ENCODE data around the gene RNF149. TPM values are rescaled to one million over a fixed set of nuclear protein-coding genes. Genes with fewer than 3 reads are reported as not detected.

Gene RNF149
- total and polyA plus RNA-seq, 2 donors (not counting 1 experiment from before 2014, with no cell fraction given) = 29.4 to 49.0 TPM

DNA sequence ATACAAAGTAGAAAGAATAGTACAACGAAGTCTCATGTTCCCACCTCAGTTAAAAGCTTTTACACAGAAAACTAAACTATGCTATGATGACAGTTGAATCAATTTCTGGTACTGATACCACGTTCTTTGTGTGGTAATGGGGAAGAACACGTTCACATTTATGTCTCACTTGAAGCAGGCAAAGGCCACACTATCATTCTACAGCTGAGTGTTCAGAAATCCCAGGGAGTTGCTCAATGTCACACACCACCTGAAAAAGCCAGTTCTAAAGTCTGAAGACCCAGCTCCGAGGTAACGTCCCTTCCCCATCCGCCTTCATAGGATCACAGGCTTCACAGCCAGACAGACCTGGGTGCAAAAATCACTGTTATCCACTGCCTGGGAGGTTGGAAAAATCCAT lies 8.9 kb downstream of the RNF149 start:
- H3K4me2 ChIP-seq (ENCODE audit: extremely low read depth, insufficient read depth, low read length) = no peak overlapping the region
- H3K4me1 ChIP-seq (ENCODE audit: control insufficient read depth, extremely low read depth, insufficient read depth, low read length) = no peaks in the 10 kb centered on the region
- no peak overlapping the region for H3K9ac ChIP-seq (ENCODE audit: insufficient read depth, low read length)
- no peaks in the 10 kb centered on the region for H3K36me3 ChIP-seq (ENCODE audit: control insufficient read depth, insufficient read depth, low read length)
- TF ChIP-seq CTCF (conservative IDR thresholded peaks at IDR 0.05 in 1 of 2, IDR thresholded peaks at IDR 0.05 in 1 of 2; ENCODE audit: low read depth in 1 of 2, low read length in 2 of 2) = no peak
- no peak for TF ChIP-seq EZH2 (IDR thresholded peaks at IDR 0.05; ENCODE audit: low read length, missing control alignments)
- H3K4me3 ChIP-seq (replicated peaks in 1 of 4; ENCODE audit: control extremely low read depth in 1 of 4, insufficient read depth in 1 of 4, low read depth in 3 of 4, low read length in 4 of 4) = no peak overlapping the region
- DNase-seq (ENCODE audit: low read depth in 2 of 2) = no peak
- H3K27ac ChIP-seq (ENCODE audit: insufficient read depth, low read length) = no peak overlapping the region
- H3K79me2 ChIP-seq (ENCODE audit: control insufficient read depth, insufficient read depth, low read length) = peaks cover 77% of the 10 kb centered on the region
- H4K20me1 ChIP-seq (ENCODE audit: control insufficient read depth, extremely low read depth, insufficient read depth, low read length) = no peaks in the 10 kb centered on the region
- no peak overlapping the region for H2AFZ ChIP-seq (ENCODE audit: low read length)
- no peaks in the 10 kb centered on the region for H3K9me3 ChIP-seq (ENCODE audit: control insufficient read depth, insufficient read depth, low read depth, low read length)
- no peaks in the 10 kb centered on the region for H3K27me3 ChIP-seq (ENCODE audit: control insufficient read depth, insufficient read depth, low read length)

DNA sequence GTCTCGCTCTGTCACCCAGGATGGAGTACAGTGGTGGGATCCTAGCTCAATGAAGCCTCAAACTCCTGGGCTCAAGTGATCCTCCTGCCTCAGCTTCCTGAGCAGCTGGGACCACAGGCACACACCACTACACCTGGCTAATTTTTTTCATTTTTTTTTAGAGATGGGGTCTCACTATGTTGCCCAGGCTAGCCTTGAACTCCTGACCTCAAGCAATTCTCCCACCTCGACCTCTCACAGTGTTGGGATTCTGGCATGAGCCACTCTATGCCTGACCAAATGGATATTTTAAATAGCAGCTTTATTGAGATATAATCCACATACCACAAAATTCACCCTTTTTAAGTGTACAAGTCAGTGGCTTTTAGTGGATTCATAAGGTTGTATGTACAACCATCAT lies 11.1 kb downstream of the RNF149 start:
- no peak for DNase-seq (ENCODE audit: low read depth in 2 of 2)
- Histone ChIP-seq H3K4me1 (ENCODE audit: control insufficient read depth, extremely low read depth, insufficient read depth, low read length) (no peaks in the 10 kb centered on the region), H3K9me3 (ENCODE audit: control insufficient read depth, insufficient read depth, low read depth, low read length) (no peaks in the 10 kb centered on the region), H3K27ac (ENCODE audit: insufficient read depth, low read length) (no peak overlapping the region), H3K9ac (ENCODE audit: insufficient read depth, low read length) (no peak overlapping the region), H2AFZ (ENCODE audit: low read length) (no peak overlapping the region), H3K36me3 (ENCODE audit: control insufficient read depth, insufficient read depth, low read length) (no peaks in the 10 kb centered on the region), H3K4me3 (replicated peaks in 1 of 4; ENCODE audit: control extremely low read depth in 1 of 4, insufficient read depth in 1 of 4, low read depth in 3 of 4, low read length in 4 of 4) (no peak overlapping the region), H3K79me2 (ENCODE audit: control insufficient read depth, insufficient read depth, low read length) (peaks cover 60% of the 10 kb centered on the region), H3K4me2 (ENCODE audit: extremely low read depth, insufficient read depth, low read length) (no peak overlapping the region), H4K20me1 (ENCODE audit: control insufficient read depth, extremely low read depth, insufficient read depth, low read length) (no peaks in the 10 kb centered on the region), H3K27me3 (ENCODE audit: control insufficient read depth, insufficient read depth, low read length) (no peaks in the 10 kb centered on the region)
- TF ChIP-seq EZH2 (IDR thresholded peaks at IDR 0.05; ENCODE audit: low read length, missing control alignments) = no peak
- TF ChIP-seq CTCF (conservative IDR thresholded peaks at IDR 0.05 in 1 of 2, IDR thresholded peaks at IDR 0.05 in 1 of 2; ENCODE audit: low read depth in 1 of 2, low read length in 2 of 2) = no peak

DNA sequence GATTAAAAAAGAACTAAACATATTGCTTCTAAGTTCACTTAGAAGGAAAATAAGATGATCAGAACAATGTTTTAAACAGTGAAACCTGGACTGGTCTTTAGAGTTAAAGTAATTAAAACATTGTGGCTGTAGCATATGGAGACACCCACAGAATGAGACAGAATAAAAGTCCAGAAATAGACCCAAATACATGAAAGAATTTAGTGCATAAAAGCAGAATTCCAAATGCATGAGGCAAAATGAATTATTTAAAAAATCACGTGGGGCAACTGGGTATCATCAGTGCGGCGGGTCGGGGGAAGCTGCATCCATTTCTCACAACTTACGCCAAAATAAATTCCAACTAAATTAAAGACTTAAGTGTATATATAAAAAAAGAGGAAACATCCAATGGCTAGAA lies 12.1 kb downstream of the RNF149 start:
- no peaks in the 10 kb centered on the region for H3K36me3 ChIP-seq (ENCODE audit: control insufficient read depth, insufficient read depth, low read length)
- H3K9me3 ChIP-seq (ENCODE audit: control insufficient read depth, insufficient read depth, low read depth, low read length) = no peaks in the 10 kb centered on the region
- no peaks in the 10 kb centered on the region for H4K20me1 ChIP-seq (ENCODE audit: control insufficient read depth, extremely low read depth, insufficient read depth, low read length)
- no peaks in the 10 kb centered on the region for H3K27me3 ChIP-seq (ENCODE audit: control insufficient read depth, insufficient read depth, low read length)
- peaks cover 51% of the 10 kb centered on the region for H3K79me2 ChIP-seq (ENCODE audit: control insufficient read depth, insufficient read depth, low read length)
- H3K4me3 ChIP-seq (replicated peaks in 1 of 4; ENCODE audit: control extremely low read depth in 1 of 4, insufficient read depth in 1 of 4, low read depth in 3 of 4, low read length in 4 of 4) = no peak overlapping the region
- no peaks in the 10 kb centered on the region for H3K4me1 ChIP-seq (ENCODE audit: control insufficient read depth, extremely low read depth, insufficient read depth, low read length)
- H2AFZ ChIP-seq (ENCODE audit: low read length) = no peak overlapping the region
- no peak overlapping the region for H3K27ac ChIP-seq (ENCODE audit: insufficient read depth, low read length)
- TF ChIP-seq EZH2 (IDR thresholded peaks at IDR 0.05; ENCODE audit: low read length, missing control alignments) (no peak), CTCF (conservative IDR thresholded peaks at IDR 0.05 in 1 of 2, IDR thresholded peaks at IDR 0.05 in 1 of 2; ENCODE audit: low read depth in 1 of 2, low read length in 2 of 2) (no peak)
- H3K9ac ChIP-seq (ENCODE audit: insufficient read depth, low read length) = no peak overlapping the region
- DNase-seq (ENCODE audit: low read depth in 2 of 2) = peak in 1 of 2 donors; percentile 62
- H3K4me2 ChIP-seq (ENCODE audit: extremely low read depth, insufficient read depth, low read length) = no peak overlapping the region
